ENCODE measurements around the gene CBARP.

- no peak for TF ChIP-seq CTCF (IDR thresholded peaks at IDR 0.05 in 2 of 3, conservative IDR thresholded peaks at IDR 0.05 in 1 of 3; ENCODE audit: borderline replicate concordance in 1 of 3, insufficient read depth in 1 of 3, low read depth in 2 of 3, low read length in 2 of 3)
- no peak for TF ChIP-seq SIN3A (IDR thresholded peaks at IDR 0.05; ENCODE audit: low read depth)
- TF ChIP-seq EZH2phosphoT487 (IDR thresholded peaks at IDR 0.05; ENCODE audit: borderline replicate concordance): no peak
- TF ChIP-seq POLR2A (IDR thresholded peaks at IDR 0.05; ENCODE audit: borderline replicate concordance, extremely low read depth, insufficient read depth, insufficient read length): no peak
- TF ChIP-seq ZFX (IDR thresholded peaks at IDR 0.05): no peak
- TF ChIP-seq ELF1 (IDR thresholded peaks at IDR 0.05; ENCODE audit: borderline replicate concordance, low read depth): no peak
- TF ChIP-seq POLR2AphosphoS5 (IDR thresholded peaks at IDR 0.05; ENCODE audit: low read depth, low read length): no peak
Measured at GRCh38 chr19:1254530-1255185, 16.9 kb upstream of the CBARP start.
